T-helper 1 cell treated with Interleukin-12 subunit alpha and Interleukin-12 subunit beta and Interleukin-4 antibody, amounts not matched to agents 30 ng/mL and 1 ng/mL, for 36 hours (primary cell): Measurements from ENCODE around the gene NPC1L1. TPM values are rescaled to one million over a fixed set of nuclear protein-coding genes. Genes with fewer than 3 reads are reported as not detected.
"Not testable (repeated sequence)": the region's sequence is repeated elsewhere in the genome, so short reads cannot be mapped to it uniquely, and the experiment has no call there.

Source experiments
- intact Hi-C: fragments of 100-400 bp; cut with micrococcal nuclease; formaldehyde crosslinking; loops from one replicate; pipeline ENCODE4 v1.15.1; 2024
- total RNA-seq: library from RNA; stranded (reverse); gene quantifications from 2 replicates; pipeline ENCODE4 v1.2.3, GENCODE V29; 2022

NPC1L1 gene
- total RNA-seq, 1 donor from 2014 or later, result not detected

DNA sequence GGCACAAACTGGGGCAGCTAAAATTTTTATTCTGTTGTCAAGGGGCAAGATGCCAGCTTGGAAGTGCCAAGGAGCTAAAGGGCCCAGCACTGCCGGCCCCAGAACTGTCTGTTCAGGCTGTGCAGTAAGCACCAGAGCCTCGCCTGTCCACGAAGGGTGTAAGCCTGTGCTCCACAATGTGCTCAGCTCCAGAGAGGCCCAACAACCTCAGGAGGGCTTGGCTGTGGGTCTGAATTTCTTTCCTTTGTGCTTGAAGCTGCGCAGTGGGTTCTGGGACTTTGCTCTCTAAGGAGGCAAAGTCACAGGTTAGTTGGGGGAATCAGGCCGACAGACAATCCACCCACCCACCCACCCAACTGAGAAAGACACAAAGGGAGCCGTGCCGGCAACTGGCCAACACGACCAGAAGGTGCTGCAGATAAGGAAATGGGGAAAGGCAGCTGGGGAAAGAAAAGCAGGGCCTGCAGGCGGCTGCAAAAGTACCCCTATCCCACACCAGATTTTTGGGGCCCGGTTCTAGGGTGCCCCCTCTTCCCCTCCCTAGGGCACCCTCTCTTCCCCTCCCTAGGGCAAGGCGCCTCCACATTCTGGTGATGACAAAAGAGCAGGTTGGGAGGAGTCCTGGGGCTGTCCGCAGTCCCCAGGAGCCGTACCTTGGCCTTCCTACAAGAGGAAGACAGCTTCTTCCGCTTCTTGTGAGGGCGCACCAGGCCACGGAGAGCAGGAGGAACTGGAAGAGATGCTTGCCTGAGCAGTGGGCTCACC lies 24.8 kb upstream of the NPC1L1 start:
- intact Hi-C loops, result loop anchor here (1.0 to 5.0 kb wide), 5 partner anchors 75 to 325 kb away; partner anchors contain the start of gene NUDCD3

DNA sequence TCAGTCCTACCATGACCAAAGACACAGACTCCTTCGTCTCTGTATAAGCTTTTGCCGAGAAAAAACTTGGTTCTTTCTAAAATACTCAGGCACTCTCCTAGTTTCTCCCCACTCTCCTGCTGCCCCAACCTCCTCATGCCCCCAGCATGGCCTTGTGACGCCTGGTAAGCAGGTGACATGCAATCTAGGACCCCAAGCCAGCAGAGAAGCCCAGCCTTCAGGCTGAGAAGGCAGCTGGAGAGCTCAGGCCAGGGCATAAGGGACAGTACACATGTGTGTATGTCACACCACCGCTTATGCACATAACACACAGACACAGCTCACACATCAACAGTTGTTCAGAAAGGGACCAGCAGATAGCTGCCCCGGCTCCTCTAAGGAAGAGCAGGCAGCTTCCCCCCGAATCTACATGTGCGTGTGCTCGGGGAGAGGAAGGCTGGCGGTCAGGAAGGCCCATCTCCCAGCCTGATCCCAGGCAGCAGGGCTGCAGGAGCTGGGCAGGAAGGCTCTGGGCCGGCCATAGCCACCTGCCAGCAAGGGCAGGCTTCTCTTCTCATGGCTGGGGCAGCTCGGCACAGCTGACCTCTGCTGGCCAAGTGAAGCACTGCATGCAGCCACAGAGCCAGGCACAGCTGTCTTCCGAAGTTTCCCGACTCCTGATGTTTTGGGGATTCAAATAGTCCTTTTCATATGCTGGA lies 24.1 kb upstream of the NPC1L1 start:
- intact Hi-C loops, result loop anchor here (1.0 to 5.0 kb wide), 5 partner anchors 74 to 324 kb away; partner anchors contain the start of gene NUDCD3

DNA sequence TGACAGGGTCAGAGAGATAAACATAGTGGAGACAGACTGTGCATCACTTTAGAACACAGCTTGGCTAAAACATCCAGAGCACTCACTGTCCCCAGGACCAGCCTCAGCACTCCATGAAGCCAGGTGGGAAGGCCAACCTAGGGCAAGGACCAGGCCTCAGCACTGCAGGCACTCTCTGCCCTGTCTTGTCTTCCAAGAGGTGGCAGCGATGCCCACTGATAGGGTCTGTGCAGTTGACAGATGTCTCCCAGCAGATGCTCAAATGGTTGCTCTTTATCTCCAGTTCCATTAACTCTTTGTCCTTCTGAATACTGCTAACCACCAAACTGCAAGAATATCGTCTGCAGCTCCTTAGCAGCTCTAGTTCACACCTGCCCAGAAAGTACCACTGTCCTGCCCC lies 23.5 kb upstream of the NPC1L1 start:
- intact Hi-C loops, result loop anchor here (1.0 to 5.0 kb wide), 5 partner anchors 74 to 323 kb away; partner anchors contain the start of gene NUDCD3

DNA sequence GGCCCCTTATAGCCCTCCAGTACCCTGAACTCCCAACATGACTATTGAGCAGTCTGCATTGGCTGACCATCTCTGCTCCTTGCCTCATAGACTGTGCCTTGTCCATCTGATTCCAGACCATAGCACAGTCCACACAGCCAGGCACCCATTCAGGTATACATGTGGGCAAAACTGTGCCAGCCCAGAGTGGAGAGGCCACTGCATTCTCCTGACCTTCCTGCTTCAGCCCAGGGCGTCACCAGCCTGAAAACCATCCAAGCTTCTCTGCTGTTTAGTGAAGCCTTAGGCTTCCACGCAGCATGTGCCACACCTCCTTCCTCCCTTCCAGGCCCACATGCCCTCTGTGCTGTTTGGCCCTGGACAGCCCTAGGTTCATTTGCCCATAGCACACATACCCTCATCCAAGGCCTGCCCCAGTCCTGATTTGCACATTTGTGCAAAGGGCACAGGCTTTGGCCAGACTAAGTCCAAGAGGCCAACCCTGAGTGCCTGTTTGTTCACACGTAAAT lies 22.1 kb upstream of the NPC1L1 start:
- intact Hi-C loops, result no loop called here

DNA sequence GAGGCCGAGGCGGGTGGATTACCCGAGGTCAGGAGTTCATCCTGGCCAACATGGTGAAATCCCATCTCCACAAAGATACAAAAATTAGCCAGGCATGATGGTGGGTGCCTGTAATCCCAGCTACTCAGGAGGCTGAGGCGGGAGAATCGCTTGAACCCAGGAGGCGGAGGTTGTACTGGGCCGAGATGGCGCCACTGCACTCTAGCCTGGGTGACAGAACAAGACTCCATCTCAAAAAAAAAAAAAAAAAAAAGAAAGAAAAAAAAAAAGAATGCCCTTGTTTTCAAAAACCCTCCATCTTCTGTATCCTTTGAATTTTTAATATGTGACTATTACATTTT lies 21.5 kb upstream of the NPC1L1 start:
- intact Hi-C loops, result not testable (repeated sequence)

DNA sequence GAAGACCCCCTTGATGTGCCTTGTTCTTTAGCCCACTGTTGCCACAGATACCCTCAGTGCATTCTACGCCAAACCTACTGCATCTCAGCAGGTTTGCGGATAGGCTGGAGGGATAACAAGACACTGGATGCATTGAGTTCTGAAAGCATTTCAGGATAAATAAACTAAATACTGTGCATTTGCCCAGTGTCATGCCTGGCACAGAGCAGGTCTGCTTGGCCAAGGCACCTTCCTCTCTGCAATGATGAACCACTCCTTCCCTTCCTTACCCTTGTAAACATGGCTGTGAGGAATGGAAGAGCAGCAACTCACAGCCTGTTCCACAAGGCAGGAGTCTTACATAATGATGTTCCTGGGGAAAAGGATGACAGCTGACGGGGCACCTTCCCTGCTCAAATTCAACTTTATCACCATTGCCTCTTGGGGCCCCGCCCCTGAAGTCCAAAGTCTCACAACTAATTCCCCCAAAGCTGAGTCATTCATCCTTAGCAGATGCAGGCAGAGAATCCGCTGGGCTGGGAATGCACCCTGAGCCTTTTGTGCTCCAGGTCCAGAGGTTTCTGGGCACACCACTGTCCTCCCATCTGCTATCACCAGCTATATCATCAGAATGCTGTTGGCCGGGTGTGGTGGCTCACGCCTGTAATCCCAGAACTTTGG lies 21.0 kb upstream of the NPC1L1 start:
- intact Hi-C loops, result no loop called here

DNA sequence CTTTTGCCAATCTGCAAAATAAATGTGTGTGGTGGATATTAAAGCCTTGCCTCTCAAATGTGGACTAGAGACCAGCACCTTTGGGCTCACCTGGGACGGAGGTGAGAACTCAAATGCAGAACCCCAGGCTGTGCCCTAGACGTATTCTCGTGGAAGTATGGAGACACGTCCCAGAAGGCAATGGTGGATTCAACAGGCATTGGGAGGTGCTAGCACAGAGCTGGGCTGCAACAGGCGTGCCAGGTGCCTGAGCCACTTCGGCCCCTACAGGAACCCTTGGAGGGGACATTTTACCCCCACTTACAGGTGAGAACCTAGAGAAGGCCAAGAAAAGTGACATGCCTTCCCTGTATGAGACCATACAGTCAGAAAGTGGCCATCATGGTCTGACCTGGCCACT lies 20.4 kb upstream of the NPC1L1 start:
- intact Hi-C loops, result no loop called here

DNA sequence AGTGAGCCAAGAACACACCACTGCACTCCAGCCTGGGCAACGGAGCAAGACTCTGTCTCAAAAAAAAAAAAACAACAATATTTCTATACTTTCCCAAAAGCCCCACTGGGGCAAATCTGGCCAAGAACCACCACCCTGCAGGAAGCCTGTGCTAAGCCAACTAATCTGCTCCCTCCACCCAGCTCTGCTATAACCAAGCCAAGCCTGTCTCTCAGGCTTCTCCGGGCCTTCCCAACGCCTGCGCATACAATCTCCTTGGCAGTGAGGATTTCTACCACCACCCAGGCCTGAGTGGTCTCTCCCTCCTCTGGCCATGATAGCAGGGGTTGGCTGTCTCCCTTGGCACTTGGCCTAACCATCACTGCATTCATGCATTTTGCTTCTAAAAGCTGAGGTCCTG lies 18.4 kb upstream of the NPC1L1 start:
- intact Hi-C loops, result no loop called here

DNA sequence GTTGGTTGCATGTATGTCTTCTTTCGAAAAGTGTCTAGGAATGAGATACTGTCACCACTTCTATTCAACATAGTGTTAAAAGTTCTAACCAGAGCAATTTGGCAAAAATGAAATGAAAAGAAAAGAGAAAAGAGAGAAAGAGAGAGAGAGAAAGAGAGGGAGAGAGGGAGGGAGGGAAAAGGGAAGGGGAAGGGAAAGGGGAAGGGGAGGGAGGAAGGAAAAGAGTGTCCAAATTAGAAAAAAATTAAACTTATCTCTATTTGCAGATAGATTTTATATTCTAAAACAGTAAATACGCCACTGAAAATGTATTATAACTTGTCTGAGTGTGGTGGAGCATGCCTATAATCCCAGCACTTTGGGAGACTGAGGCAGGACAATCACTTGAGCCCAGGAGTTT lies 16.4 kb upstream of the NPC1L1 start:
- intact Hi-C loops, result no loop called here

DNA sequence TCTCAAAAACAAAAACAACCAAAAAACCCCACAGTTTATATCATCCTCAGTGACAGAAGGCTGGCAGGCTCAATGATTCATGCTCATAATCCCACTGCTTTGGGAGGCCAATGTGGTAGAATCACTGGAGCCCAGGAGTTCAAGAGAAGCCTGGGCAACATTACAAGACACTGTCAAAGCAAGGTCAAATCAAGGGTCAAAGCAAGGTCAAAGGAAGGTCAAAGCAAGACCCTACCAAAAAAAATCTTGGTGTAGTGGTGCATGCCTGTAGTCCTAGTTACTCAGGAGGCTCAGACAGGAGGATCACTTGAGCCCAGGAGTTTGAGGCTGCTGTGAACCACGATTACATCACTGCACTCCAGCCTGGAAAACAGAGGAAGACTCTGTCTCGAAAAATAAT lies 14.2 kb upstream of the NPC1L1 start:
- intact Hi-C loops, result no loop called here

DNA sequence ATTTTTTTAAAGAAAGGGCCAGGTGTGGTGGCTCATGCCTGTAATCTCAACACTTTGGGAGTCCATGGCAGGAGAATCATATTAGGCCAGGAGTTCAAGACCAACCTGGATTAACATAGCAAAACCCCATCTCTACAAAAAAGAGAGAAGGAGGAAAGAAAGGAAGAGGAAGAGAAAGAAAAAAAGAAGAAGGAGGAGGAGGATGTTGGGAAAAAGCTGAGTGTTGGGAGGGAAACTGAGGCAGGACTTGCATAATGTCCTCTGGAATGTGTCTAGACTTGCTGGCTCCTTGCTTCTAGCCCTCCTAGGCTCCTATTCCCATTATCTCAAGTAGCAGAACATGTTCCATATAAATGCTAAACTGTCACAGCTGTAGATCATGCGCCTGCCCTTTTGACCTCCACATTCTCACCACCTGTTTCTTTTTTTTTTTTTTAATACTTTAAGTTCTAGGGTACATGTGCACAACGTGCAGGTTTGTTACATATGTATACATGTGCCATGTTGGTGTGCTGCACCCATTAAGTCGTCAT lies 11.4 kb upstream of the NPC1L1 start:
- intact Hi-C loops, result not testable (repeated sequence)

DNA sequence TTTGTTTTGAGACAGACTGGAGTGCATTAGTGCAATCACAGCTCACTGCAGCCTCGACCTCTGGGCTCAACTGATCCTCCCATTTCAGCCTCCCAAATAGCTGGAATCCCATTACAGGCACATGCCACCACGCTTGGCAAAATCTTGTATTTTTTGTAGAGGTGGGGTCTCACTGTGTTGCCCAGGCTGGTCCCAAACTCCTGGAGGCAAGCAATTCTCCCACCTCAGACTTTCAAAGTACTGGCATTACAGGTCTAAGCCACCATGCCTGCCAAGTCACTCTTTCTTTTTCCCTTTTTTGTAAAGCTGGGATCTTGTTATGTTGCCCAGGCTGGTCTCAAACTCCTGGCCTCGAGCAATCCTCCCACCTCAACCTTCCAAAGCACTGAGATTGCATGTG lies 8.3 kb upstream of the NPC1L1 start:
- intact Hi-C loops, result no loop called here

DNA sequence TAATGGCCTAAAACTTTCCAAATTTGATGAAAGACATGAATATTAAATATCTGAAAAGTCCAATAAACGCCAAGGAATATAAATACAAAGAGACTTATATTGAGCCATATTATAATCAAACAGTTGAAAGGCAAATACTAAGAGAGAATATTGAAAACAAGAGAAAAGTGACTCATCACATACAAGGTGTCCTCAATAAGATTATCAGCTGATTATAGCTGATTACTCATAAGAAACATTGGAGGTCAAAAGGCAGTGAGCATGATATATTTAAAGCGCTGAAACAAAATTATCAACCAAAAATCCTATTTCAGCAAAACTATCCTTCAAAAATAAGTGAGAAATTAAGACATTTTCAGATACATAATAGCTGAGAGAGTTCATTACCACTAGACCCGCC lies 7.8 kb upstream of the NPC1L1 start:
- intact Hi-C loops, result no loop called here

DNA sequence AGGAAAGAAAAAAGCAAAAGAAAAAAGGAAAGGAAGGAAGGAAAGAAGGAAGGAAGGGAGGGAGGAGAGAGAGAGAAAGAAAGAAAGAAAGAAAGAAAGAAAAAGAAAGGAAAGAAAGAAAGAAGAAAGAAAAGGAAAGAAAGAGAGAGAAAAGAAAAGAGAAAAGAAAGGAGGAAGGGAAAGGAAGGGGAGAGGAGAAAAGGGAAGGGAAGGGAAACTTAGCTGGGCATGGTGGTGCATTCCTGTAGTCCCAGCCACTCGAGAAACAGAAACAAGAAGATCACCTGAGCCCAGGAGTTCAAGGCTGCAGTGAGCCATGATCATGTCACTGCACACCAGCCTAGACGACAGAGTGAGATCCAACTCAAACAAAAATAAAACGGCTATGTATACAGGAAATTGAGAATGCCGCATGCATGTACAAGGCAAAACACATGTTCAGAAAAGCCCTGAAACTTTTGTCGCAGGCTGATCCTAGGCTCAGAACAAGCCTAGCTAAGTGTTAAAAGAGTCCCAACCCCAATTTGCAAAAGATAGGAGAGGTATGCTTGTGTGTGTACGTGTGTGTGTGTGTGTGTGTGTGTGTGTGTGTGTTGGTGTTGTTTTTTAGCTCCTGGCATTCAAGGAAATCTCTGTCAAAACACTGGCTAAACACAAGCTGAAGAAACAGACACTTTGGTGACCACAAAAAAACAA lies 6.6 kb upstream of the NPC1L1 start:
- intact Hi-C loops, result no loop called here

DNA sequence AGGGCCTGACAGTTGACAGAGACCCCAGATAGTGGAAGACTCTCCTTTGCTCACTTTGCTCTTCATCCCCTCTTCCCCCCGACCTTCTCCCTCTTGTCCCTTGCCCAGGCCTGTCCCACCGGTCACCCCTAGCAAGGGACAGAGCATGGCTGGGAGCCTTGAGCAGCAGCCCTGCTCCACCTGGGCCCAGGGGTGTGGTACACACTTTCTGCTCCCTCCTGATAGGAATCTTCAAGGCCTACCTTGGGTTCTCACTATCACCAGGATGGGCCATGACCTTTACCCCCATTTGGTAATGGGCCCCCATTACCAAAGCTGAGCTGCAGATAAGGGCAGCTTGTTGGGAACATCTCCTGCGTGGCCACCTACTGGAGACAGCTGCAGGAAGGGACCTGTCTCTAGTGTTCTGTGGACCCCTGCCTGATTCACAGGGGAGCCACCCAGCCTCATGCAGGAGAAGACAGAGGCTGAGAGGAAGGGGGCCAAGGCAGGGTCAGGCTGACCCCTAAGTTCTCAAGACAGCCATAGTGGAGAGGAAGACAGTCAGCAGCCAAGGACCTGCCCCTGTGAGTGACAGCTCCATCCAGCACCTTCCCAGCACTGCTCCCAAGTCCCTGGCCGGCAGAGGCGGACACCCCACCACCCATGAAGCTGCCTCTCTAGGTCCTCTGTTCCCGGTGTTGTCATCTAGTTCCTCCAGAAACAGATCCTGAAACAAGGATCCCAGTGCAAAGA lies 913 bp upstream of the NPC1L1 start:
- intact Hi-C loops, result no loop called here

DNA sequence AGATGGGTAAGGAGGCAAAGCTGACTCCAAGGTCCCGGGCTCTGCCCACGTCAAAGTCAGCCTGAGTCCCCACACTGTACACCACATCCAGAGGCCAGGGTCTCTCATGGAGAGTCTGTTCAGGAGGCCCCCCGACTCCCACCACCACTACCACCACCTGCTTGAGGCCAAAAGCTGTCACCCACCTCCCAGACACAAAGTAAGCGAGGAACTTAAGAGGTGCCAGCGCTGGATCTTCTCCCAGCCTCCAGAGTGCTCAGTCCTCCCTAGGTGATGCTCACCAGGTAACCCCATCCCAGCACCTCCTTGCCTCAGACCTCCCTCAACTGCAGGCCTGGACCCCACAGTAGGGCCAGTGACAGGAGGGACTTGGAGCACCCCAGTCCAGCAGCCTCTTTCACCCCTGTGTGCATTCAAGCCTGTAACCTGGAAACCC lies 520 bp downstream of the NPC1L1 start:
- intact Hi-C loops, result no loop called here

DNA sequence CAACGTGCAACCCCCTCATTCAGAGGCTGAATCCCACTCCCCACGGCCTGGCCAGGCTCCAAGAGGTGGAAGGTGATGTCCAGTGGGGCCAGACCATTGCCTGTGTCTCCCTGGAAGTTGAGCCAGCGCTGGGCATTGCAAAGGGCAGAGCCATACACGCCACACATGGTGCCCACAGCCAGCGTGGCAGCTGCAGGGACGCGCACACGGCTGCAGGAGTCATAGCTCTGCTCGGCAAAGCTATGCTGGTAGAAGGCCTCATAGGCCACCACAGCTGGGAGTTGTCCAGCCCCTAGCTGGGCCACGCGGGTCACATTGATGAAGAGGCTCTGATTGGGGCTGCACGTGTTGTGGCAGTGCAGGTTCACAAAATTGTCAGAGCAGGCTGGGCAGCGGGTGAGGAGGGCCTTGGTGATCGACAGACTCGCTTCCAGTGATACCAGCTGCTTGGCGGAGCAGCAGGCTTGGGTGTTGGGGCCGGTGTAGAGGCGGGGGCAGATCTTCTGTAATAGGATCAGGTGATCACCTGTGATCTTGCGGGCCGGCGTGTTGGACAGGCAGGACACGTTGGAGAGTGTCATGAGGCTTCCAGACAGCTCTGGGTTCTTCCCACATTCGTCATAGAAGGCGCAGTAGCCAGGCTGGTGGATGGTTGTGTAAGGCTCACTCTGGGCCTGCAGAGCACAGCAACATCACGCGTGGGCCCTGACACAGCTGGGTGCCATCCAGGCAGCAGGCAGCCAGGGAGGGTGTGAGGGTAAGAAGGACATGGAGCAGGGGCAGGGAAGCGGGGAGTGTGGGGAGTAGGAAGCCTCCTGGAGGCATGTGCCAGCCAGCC lies 1.2 kb downstream of the NPC1L1 start:
- intact Hi-C loops, result no loop called here

DNA sequence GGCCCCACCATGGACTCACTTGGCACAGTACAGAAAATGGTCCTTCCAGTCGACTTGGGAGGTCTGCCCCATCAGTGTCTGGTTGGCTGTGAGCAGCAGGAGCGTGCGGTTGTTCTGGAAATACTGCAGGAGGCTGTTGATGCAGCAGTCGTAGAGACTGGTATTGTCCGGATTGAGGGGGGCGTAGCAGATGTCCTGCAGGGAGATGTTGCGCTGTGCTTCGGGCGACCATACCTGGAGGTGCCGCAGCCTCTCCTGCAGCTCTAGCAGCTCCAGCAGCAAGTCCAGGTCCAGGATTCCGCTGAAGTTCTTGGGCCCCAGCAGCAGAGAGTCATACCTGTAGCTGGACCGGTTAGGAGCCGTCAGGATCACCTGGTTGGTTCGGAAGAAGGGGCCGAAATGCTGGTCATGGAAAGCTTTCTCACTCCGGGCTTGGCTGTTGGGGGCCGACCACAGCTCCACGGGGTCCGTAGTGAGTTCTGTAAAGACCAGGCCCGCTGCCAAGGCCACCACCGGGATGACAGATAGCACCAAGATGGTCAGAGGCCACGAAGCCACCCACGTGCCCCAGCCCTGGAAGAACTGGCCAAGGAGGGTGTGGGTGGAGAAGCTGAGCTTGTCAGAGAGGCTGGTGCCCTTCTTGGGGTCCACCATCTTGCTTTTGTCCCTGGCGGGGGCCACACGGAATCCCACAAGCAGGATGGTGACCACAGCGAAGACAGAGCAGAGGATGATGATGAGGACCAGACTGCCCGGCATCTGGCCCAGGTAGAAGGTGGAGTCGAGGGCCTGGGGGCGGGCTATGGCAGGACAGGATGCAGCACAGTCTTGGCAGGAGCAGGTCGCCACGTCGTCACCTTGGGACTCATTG lies 2.1 kb downstream of the NPC1L1 start:
- intact Hi-C loops, result no loop called here
